Measurements from ENCODE around the gene LCN15.
"Not testable (repeated sequence)": the region's sequence is repeated elsewhere in the genome, so short reads cannot be mapped to it uniquely, and the experiment has no call there.

Gene LCN15

DNA sequence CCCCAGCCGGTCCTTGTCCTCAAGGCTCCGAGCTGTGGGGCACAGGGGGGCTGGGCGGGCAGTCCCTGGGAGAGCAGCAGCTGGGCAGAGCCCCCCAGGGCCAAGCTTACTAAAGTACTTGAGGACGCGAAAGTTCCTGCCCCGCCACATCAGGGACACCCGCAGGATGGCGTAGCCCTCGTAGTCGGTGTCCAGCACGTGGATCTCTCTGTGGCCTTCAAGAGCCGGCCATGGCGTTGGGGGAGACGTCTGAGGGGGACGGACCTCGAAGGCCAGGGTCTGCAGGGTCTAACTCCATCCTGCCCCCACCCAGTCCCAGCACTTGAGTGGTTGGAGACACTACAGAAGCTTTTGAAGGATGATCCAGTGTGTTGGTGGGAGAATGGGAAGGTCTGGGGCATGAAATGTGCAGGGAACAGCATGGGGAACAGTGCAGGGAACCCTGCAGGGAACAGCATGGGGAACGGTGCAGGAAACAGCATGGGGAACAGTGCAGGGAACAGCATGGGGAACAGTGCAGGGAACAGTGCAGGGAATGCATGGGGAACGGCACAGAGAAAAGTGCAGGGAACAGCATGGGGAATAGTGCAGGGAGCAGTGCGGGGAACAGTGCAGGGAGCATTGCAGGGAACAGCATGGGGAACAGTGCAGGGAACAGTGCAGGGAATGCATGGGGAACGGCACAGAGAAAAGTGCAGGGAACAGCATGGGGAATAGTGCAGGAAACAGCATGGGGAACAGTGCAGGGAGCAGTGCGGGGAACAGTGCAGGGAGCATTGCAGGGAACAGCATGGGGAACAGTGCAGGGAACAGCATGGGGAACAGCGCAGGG lies 8.8 kb downstream of the LCN15 start:
- not testable (repeated sequence) for DNase-seq (ENCODE audit: low spot score)

DNA sequence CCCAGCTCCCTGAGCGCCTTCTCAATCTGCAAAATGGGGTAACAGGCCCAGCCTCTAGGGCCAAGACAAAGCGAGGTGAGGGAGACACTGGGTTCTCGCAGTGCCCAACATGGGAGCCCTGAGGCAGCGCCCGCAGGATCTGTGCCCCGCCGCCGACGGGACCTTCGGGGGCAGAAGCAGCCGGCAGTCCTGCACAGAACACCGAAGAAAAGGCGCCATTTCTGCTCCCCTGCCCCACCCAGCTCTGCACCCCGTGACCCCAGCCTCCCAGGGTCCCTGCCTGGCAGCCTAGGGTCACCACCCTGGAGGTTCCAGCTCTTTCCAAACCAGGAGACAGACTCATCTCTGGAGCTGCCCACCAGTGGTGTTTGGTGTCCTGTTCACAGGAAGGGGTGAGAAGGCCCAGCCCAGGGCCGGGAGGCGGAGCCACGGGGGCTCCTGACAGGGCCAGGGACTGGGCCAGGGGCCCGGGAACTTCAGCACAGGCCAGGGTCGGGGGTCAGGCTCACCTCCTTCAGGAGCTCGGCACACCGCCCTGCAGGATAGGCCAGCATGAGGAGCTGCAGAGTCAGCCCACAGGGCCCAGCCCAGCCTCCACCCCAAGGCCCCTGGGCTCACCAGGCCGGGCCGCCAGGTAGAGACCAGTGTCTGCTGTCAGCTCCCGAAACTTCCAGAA lies 9.6 kb downstream of the LCN15 start:
- DNase-seq (ENCODE audit: low spot score), result no peak

DNA sequence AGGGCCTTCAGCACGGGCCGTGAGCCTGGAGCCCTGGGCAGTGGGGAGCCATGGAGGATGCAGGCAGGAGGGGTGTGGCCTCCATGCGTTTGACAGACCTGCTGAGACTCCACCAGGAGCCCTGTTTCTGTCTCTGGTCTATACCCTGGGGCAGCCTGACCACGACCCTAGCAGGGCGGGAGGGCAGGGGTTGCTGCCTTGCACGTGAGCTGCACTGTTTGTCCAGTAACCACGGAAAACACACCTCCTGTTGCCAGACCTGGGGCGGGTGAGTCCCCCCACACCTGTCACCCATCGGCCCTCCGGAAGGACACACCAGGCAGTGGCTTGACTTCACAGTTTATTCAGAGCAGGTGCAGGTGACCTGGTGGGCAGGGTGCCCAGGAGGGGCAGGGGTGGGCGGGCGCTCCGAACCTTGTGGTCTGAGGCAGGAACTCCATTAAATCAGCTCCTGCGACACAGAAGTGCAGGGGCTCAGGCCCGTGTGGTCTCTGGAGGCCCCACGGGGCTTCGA lies 10.2 kb downstream of the LCN15 start:
- no peak for DNase-seq (ENCODE audit: low spot score)

DNA sequence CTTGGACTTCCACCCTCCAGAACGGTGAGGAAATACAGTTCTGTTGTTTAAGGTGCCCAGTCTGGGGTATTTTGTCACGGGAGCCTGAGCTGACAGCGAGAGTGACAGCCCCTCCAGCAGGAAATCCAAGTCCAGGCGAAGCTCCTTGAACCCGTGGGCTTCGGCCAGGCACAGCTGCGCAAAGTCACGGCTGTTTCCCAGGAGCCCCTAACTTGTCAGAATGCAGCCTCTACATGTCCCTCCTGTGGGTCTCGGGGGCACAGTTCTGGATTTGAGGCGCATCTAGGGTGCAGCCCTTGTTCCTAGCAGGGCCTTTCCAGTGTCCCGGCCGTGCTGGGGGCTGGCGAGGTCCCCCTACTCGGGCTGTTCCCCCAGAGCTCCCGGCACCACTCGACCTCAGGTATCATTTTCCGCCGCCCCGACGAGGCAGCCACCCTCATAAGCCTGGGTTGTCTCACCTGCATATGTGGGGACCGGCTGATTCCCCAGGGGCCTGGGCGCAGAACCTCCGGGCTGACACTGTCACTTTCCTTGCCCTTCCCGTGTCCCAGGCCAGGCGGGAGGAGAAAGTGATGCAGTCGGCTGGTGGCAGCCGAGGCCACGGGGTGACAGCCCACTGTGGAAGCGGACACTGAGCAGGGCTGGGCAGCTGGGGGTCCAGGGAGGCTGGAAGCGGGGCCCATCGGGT lies 10.8 kb downstream of the LCN15 start:
- no peak for DNase-seq (ENCODE audit: low spot score)

DNA sequence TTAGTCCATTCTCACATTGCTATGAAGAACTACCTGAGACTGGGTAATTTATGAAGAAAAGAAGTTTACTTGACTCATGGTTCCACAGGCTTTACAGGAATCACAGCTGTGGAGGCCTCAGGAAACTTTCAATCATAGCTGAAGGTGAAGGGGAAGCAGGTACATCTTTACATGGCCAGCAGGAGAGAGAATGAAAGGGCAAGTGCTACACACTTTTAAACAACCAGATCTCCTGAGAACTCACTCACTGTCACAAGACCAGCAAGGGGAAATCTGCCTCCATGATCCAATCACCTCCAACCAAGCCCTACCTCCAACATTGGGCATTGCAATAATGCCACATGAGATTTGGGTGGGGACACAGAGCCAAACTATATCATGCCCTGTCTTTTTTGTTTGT lies 12.5 kb downstream of the LCN15 start:
- no peak for DNase-seq (ENCODE audit: low spot score)

DNA sequence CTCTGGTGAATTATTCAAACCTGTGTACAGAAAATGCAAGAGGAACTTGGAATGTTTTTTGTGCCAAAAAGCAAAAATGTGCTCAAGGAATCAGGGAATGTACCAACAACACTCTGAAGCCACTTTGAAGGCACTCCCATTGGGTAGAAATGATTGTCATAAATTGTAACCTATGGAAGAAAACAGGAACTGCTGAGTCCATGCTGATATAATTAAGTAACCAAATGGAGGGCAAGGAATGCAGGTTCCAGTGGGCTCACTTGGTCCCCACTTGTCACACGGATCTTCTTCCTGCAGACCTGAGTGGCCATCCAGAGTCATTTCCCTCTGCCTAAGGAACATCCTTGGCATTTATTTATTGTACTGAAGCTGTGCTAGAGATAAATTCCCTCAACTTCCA lies 13.1 kb downstream of the LCN15 start:
- DNase-seq (ENCODE audit: low spot score), result no peak

DNA sequence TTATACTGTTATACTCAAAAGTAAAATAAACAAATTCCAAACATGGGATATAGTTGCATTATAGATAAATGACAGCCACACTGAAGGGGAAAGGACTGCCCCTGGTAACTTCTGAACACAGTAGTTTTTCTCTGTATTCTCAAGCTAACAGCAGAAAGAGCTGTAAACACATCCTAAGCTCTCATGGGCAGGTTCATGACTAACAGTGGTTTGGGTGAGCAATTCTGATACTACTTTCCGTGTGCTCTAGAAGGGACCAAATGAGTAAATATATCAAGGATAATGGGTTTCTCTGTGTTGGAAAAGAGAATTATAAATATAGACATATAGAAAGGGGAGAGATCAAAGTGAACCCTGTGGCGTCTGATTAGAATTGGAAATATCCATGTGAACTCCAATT lies 13.8 kb downstream of the LCN15 start:
- DNase-seq (ENCODE audit: low spot score), result no peak

DNA sequence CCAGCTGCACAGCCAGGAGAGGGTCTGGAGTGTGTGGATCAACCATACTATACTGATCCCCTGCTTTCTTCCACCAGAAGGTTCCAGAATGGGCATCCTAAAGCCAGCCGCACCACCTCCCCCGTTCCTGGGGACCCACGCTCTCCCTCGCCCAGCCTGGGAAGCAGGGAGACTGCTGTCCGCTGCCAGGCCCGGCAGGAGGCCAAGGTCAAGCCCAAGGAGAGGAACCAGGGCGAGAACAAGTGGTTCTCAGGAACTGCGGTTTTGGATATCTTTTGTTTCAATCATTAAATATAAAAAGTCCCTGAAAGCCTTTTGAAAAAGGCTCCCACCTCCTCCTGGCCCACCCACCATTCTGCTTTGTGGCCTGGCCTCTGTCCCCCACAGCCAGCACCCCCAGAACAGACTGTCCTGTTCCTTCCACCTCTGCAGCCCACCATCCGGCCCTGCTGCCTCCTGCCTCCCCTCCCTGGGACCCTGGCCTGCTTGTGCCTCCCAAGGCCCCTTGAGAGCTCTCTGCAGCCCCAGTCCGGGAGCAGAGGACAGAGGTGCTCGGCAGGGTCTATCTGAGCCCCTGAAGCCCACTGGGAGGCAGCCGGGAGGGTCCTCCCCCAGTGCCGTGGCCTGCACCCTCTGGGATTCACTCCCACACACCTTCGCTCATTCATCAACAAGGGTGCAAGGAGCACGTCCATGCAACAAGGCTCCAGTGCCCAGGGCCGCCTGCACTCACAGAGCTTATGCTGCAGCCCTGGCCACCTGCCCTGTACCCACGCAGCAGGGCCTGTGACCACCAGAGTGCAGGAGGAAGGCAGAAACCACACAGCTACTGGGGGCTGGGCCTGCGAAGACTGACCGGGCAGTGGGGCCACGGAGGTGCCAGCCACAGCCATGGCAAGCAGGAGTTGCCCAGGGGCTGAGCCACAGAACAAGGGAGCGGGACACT lies 15.4 kb downstream of the LCN15 start:
- DNase-seq (ENCODE audit: low spot score), result no peak

DNA sequence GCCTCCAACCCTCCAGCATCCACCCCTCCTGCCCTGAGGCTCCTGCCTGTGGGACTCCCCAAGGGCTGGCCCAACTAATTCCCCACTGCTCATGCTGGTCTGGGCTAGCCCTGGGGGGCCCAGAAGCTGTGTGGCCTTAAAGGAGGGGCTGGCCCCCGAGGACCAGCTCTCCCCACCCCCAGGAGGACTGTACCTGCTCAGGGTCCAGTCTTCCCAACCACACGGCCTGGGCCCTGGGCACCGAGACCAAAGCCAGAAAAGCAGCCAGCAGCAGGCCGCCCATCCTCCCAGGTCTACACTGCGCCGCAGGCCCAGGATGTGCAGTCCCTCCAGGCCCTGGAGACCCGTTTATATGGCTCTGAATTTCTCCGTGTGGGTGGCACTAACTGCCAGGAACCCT lies 16.1 kb downstream of the LCN15 start, which contains the start of gene LCN6:
LCN6 (minus strand) TSS at position 325 of the 400 bp plus-strand sequence; CDS start at position 283, 42 bp downstream.
- DNase-seq (ENCODE audit: low spot score), result no peak

DNA sequence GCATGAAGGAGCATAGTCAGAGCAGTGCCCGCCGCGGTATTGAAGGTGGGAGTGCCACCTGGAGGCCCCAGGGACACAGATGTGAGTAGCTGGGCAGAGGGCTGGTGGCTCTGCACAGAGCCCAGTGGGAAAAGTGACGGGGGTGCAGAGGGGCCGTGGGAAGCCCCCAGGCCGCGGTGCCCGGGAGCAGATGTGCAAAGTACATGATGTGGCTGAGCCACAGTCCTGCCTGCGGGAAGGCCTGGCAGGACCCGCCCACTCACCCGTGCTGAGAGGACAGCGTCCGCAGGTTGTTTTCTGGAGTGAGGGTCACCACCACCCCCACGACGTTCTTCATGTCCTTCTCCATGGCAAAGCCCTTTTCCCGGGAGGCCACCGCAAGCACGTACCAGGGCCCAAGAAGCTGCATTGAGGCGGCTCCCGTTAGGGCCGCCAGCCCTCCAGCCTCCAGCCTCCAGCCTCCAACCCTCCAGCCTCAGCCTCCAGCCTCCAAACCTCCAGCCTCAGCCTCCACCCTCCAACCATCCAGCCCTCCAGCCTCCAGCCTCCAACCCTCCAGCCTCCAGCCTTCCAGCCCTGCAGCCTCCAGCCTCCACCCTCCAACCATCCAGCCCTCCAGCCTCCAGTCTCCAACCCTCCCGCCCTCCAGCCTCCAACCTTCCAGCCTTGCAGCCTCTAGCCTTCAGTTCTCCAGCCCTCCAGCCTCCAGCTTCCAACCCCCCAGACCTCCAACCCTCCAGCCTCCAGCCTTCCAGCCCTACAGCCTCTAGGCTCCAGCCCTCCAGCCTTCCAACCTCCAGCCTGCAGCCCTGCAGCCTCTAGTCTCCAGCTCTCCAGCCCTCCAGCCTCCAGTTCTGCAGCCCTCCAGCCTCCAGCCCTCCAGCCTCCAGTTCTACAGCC lies 16.9 kb downstream of the LCN15 start:
- no peak for DNase-seq (ENCODE audit: low spot score)

DNA sequence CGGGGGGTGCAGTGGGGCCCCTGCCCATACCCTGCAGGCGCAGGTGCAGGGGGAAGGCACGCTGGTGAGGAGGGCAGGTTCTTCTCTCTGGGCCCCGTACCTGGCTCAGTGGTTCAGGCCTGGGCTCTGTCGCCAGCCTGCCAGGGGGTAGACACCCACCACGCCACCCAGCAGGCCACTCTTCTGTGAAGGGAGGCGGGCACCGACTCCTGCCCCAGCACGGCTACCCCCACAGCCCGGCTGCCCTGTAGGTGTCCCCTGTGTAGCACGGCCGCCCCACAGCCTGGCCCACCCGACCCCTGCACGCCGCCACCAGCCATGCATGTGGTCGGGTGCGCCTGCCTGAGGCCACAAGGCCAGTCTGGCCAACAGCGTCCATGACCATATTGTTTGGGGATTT lies 17.7 kb downstream of the LCN15 start:
- no peak for DNase-seq (ENCODE audit: low spot score)

DNA sequence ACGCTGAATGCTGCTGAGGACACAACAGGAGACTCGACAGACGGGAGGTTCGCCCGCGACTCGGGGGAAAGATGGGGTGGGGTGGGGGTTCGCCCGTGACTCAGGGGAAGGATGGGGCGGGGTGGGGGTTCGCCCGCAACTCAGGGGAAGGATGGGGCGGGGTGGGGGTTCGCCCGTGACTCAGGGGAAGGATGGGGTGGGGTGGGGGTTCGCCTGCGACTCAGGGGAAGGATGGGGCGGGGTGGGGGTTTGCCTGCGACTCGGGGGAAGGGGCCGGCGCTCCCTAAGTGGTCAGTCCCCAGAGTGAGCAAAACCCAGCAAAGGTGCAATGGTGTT lies 18.2 kb downstream of the LCN15 start:
- no peak for DNase-seq (ENCODE audit: low spot score)

DNA sequence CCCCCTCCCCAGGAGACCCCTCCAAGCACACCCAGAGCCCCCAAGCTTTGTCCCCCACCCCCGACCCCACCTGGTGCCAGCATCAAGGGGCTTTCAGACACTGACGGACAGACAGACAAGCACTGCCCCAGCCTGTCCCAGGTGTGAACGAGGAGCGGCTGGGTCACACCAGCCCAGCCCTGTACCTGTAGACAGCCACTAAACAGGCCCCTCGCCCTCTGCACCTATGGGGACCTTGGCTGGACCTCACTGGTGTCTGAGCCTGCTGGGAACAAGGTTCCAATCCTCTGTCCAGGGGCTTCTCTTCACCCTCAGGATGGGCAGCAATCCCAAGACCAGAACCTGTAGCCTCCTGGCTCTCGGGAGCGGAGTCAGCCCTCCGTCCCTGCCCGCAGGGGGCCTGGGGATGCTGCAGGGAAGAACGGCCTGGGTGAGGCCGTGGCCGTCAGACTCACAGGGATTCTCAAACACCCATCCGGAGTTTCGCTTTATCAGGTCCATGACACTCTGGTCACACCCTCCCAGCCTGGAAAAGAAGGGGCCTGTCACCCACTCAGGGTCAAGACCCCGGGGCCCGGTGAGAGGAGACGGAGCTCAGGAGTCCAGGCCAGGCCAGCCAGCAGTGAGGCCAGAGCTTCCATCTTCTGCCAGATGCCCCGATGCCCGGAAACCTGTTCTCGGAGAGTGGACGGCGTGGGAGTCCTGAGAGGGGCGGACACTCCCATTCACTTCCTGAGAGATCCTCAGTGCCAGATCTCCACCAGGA lies 18.7 kb downstream of the LCN15 start:
- DNase-seq (ENCODE audit: low spot score), result no peak

DNA sequence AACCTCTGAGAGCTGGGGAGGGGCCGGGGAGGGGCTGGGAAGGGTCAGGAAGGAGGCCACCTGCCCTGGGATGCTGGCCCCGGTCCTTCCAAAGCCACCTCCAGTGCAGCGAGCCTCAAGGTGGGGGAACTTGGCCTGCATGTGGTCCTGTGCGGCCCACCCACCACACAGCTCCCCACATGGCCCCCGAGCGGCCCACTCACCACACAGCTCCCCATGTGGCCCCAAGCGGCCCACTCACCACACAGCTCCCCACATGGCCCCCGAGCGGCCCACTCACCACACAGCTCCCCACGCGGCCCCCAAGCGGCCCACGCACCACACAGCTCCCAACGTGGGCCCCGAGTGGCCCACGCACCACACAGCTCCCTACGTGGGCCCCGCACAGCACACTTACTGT lies 19.5 kb downstream of the LCN15 start:
- no peak for DNase-seq (ENCODE audit: low spot score)

DNA sequence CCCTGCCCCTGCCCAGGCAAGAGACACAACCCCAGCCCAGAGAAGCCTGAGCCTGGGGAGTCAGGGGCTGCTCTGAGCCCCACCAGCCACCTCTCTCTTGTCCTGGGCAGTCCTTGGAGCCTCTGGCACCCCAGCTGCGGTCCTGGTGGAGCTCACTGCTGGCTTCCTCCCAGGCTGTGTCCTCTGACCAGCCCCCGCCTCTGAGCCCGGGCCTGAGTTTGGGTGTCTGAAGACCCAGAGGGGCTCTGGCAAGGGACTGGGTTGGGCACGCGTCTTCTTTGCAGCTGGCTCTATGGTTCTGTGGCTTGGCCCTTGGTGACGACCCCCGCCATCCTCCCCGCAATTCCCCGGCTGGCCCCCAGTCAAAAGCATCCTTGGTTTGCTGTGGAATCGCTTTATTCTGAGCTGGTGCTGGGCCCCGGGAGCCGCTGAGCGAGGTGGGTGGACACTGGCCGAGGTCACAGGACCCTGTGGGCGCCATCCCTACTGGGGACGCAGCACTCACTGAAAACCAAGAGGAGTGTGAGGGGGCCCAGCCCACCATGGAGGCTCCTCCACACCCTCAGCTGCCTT lies 20.6 kb downstream of the LCN15 start:
- no peak for DNase-seq (ENCODE audit: low spot score)

DNA sequence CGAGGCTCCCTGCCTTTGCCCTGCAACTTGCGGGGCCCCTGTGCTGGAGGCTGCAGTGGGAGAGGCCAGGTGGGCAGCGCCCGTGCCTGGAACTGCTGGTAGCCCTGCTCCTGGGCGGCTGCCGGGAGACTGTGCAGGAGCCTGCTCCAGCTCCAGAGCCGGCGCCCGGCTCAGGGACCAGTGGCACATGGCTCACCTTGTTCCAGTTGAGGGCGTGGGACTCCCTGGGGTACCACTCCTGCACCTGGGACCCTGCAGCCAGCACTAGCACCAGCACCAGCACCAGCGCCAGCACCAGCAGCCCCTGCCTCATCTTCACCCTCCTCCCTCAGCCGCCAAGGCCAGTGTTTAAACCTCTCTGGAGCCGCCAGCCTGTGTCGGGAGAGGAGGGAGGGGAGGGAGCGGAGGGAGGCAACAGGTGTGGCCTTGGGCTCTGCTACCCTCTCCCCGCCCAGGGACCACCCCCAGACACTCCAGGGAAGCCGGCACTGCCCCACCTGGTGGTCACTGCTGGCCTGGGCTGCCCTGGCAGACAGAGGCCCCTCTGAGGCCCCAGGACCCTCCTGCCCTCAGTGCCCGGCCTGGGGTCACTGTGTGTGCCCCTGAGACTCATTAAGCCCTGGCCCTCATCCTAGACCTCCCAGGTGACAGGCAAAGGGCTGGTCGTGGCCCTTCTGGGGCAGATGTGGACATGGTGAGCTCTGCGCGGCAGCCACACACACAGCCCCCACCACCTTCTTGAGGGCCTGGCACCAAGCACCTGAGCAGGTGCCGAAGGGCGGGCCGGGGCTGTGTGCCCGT lies 21.5 kb downstream of the LCN15 start, which contains the start of gene LCN10:
LCN10 (minus strand) TSS at position 350 of the 801 bp plus-strand sequence; CDS start at position 313, 37 bp downstream.
- no peak for DNase-seq (ENCODE audit: low spot score)

DNA sequence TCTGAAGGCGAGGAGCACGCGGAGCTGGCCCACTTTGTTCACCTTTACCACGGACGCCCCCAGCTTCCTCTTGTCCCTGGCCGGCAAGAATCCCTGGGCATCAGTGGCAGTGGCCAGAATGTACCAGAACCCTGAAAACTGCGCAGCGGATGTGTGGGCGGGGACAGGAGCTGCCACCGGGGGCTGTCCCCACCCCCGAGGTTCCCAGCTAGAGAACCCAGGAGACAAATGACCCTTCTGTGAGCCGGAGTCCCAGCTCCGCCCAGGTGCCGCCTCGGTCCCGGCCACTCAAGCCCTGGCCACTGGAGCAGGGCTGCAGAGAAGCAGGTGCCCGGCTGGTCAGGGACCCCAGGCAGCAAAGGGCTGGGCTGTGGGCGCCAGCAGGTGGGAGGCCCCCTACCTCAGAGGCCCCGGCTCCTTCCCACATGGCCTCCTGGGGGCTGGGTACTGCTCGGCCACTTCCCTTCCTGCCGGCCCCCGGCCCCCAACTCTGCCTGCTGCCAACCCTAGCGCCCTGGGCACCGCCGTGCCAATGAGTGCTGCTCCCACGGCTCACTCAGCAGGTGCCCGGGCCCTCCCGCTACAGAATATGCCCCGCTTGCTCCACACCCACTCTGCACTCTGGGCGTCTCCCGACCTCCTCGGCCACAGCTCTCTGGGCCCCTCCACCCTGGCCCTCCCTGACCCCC lies 22.3 kb downstream of the LCN15 start:
- DNase-seq (ENCODE audit: low spot score), result no peak
